IPS-18c (cell line): ENCODE data around the gene TTL.
A peak's percentile ranks its signal among the peaks of the same experiment; 100 is the strongest.
"Not testable (repeated sequence)": the region's sequence is repeated elsewhere in the genome, so short reads cannot be mapped to it uniquely, and the experiment has no call there.

ENCODE experiments used
- H3K4me3 ChIP-seq: 2 replicates; pipeline ENCODE4 v1.7.0; 2013; ENCODE audit warnings: low read depth, mild to moderate bottlenecking, low read length, moderate library complexity; ENCODE audit not compliant: insufficient read depth
- H3K9me3 ChIP-seq: one replicate; pipeline ENCODE4 v1.6.1; 2013; ENCODE audit warnings: mild to moderate bottlenecking, low read length, moderate library complexity; ENCODE audit not compliant: control insufficient read depth, insufficient read depth

The TTL gene

GRCh38 chr2:112542123-112542983 is 60.4 kb downstream of the TTL start, which contains the start of gene POLR1B:
Gene POLR1B, plus strand, starts transcription at chr2:112542465. Its CDS starts 30 bp downstream, at chr2:112542495.
- Histone ChIP-seq H3K9me3 (no peaks in the 10 kb centered on the region), H3K4me3 (peak within 1 kb of the TSS; percentile 98)

- Histone ChIP-seq H3K9me3 (no peaks in the 10 kb centered on the region), H3K4me3 (peak overlapping the region; percentile 98)
Observed at GRCh38 chr2:112542984-112543661, 61.2 kb downstream of the TTL start.

GRCh38 chr2:112547333-112547732 is 65.4 kb downstream of the TTL start:
- Histone ChIP-seq H3K9me3 (no peaks in the 10 kb centered on the region), H3K4me3 (no peak overlapping the region)

- Histone ChIP-seq H3K9me3 (no peaks in the 10 kb centered on the region), H3K4me3 (no peak overlapping the region)
Observed at GRCh38 chr2:112548980-112549379, 67.0 kb downstream of the TTL start.

GRCh38 chr2:112566104-112566503 is 84.1 kb downstream of the TTL start:
- Histone ChIP-seq H3K4me3 (no peak overlapping the region), H3K9me3 (no peaks in the 10 kb centered on the region)

- H3K9me3 ChIP-seq, H3K4me3 ChIP-seq: not testable (repeated sequence)
Observed at GRCh38 chr2:112566508-112566907, 84.6 kb downstream of the TTL start.

GRCh38 chr2:112572005-112572404 is 90.0 kb downstream of the TTL start:
- H3K9me3 ChIP-seq: no peaks in the 10 kb centered on the region
- no peak overlapping the region for H3K4me3 ChIP-seq

GRCh38 chr2:112577756-112578155 is 95.8 kb downstream of the TTL start:
- no peak overlapping the region for H3K4me3 ChIP-seq

GRCh38 chr2:112579241-112579640 is 97.3 kb downstream of the TTL start:
- H3K4me3 ChIP-seq: no peak overlapping the region
- H3K9me3 ChIP-seq: no peaks in the 10 kb centered on the region

More at GRCh38 chr2:112577756-112578155, 95.8 kb downstream of the TTL start:
- H3K9me3 ChIP-seq: no peaks in the 10 kb centered on the region

- Histone ChIP-seq H3K9me3 (no peaks in the 10 kb centered on the region), H3K4me3 (no peak overlapping the region)
Observed at GRCh38 chr2:112580084-112580483, 98.1 kb downstream of the TTL start.

GRCh38 chr2:112582314-112582746 is 100.4 kb downstream of the TTL start:
- Histone ChIP-seq H3K9me3 (no peaks in the 10 kb centered on the region), H3K4me3 (no peak overlapping the region)

GRCh38 chr2:112583497-112584133 is 101.7 kb downstream of the TTL start:
- Histone ChIP-seq H3K4me3 (peak overlapping the region; percentile 82), H3K9me3 (no peaks in the 10 kb centered on the region)

- Histone ChIP-seq H3K4me3 (peak within 1 kb of the TSS; percentile 82), H3K9me3 (no peaks in the 10 kb centered on the region)
Observed at GRCh38 chr2:112584134-112584890, 102.4 kb downstream of the TTL start, which contains the start of gene CHCHD5. Gene CHCHD5, plus strand, starts transcription at chr2:112584609. Its CDS starts 39 bp downstream, at chr2:112584648.

- Histone ChIP-seq H3K9me3 (no peaks in the 10 kb centered on the region), H3K4me3 (peak overlapping the region; percentile 82)
Observed at GRCh38 chr2:112584891-112585250, 102.9 kb downstream of the TTL start.

- peak overlapping the region; percentile 82 for H3K4me3 ChIP-seq
- H3K9me3 ChIP-seq: no peaks in the 10 kb centered on the region
Observed at GRCh38 chr2:112585400-112585799, 103.4 kb downstream of the TTL start.

GRCh38 chr2:112585873-112586464 is 104.0 kb downstream of the TTL start:
- no peaks in the 10 kb centered on the region for H3K9me3 ChIP-seq
- H3K4me3 ChIP-seq: no peak overlapping the region

GRCh38 chr2:112588611-112589045 is 106.7 kb downstream of the TTL start:
- Histone ChIP-seq H3K9me3 (peaks cover under 1% of the 10 kb centered on the region), H3K4me3 (no peak overlapping the region)
